KG1 (cell line): ENCODE data around the gene A3GALT2.
"Not testable (repeated sequence)": the region's sequence is repeated elsewhere in the genome, so short reads cannot be mapped to it uniquely, and the experiment has no call there.

Experiments used
- DNase-seq: peaks from one replicate; lab custom pipeline; 2025; lab: John Stamatoyannopoulos, UW

Gene A3GALT2

DNA sequence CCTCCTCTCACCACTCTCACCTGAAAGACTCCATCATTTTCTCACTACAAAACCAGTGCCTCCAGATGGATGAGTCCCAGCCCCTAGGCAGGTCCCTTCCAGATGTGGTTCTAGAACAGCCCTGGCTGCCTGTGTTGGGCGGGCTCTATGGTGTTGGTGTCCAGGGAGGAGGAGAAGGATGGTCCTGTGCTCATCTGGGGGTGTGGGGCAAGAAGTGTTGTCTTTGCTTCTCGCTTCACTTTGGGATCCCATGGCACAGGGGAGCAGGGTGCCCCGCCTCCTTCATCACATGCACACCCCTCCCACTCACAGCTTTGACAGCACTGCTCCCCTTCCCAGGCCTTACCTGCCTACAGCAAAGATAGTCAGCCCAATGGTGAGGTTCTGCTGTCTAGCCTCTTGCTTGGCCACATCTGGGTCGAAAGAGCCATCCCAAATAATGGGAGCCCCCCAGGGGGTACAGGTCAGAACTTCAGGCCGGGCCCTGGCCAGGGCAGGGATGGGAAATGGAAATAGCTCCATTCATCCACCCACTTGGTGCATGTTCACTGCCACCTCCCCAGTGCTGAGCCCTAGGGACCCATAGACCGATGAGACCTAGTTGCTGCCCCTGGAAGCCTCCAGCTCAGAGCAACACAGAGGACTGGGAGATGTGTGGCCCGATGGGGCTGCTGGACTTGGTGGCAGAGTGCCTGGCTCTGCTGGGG lies 9.0 kb downstream of the A3GALT2 start:
- DNase-seq, result no peak

DNA sequence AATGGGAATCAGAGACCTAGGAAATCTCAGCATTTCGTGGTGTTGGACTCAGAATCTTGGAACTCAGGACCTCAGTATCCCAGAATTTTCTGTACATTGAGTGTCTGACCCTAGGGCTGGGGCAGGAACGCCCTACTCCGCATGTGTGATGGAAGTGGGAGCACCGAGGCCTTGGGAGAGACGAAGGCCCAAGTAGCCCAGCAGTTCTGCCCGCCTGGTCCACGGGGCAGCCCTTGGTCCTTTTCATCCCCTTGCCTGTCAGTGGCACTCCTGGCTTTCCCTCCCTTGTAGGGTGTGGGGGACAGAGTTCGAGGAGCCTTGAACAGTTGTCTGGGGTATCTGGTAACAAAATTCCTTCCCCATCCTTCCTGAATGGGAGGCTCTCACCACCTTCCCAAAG lies 10.2 kb downstream of the A3GALT2 start:
- no peak for DNase-seq

DNA sequence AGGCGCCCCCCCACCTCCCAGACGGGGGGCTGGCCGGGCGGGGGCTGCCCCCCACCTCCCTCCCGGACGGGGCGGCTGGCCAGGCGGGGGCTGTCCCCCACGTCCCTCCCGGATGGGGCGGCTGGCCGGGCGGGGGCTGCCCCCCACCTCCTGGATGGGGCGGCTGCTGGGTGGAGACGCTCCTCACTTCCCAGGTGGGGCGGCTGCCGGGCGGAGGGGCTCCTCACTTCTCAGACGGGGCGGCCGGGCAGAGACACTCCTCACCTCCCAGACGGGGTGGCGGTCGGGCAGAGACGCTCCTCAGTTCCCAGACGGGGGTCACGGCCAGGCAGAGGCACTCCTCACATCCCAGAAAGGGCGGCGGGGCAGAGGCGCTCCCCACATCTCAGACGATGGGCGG lies 11.5 kb downstream of the A3GALT2 start:
- DNase-seq, result not testable (repeated sequence)

DNA sequence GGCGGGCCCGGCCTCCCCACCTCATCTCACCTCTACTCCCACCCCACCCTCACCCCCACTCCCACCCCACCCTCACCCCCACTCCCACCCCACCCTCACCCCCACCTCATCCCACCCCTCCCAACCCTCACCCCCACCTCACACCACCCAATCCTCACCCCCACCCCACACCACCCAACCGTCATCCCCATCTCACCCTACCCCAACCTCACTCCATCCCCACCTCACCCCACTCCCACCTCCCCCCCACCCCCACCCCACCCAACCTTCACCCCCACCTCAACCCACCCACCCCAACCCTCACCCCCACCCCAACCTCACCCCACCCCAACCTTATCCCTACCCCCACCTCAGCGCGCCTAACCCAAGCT lies 13.4 kb downstream of the A3GALT2 start:
- DNase-seq, result no peak

DNA sequence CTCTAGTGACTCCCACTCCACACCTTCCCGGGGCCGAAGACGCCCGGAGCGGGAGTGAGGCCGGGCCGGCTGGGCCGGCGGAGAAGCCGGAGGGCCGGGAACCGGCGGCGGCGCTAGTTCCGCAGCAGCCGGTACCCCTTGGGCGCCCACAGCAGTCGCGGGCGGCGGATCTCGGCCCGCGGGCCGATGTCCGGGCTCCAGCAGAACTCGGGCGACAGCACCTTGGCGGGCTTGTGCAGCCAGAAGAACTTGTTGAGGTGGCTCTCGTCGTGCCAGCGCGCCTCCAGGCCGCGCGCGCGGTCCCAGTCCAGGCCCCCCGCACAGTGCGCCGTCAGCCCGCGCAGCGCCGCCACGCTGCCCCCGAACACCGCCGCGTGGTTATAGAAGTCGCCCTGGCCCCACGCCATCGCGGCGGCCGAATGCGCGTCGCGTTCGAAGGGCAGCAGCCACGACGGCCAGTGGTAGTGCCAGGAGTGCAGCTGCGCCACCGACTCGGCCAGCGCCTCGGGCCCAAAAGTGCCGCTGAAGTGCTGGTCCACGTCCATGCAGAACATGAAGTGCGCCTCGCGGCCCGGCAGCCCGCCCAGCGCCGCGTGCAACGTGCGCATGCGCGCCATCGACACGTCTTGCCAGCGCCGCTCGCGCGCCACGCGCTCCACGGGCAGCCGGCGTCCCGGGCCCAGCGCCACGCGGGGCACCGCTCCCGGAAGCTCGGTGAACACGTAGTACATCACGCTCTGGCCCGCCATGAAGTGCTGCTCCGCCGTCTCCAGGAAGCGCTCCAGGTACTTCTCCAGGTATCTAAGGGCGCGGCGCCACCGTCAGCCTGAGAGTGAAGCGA lies 14.0 kb downstream of the A3GALT2 start:
- no peak for DNase-seq

DNA sequence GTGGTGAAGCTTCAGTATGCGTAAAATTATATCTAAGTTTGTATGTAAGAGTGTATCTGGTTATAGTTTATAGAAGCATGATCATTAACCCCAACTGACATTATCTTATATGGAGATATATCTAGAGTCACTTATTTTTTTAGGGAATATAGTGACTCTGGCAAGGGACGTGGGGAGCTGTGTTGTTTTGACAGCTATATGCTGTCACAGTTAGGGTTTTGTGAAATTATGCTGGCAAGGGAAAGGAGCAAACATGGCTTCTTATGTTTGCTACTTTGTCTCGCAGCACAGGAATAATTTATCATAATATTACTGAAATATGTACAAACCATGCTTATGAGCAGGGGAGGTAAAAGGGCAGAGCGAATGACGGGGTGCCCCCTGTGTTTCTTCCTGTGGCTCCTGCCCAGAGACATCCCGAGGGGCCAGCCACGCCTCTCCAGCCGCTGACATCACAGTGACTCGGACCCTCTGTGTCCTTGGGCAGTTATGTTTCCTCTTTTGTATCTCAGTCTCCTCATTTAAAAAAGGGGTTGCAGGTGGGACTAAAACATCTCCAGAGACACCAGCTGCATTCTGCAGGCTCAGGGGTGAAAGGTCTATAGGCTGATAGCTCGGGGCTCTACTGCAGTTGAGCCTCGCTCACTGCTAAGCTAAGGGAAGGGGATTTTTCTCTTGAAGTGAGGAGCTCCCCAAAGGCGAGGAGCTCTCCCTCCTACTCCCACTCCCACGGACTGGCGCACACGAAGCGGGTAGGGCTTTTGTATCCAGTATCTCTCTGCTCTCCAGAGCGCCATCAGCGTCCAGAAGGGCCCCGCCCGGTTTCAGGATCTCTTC lies 14.9 kb downstream of the A3GALT2 start:
- DNase-seq, result no peak

DNA sequence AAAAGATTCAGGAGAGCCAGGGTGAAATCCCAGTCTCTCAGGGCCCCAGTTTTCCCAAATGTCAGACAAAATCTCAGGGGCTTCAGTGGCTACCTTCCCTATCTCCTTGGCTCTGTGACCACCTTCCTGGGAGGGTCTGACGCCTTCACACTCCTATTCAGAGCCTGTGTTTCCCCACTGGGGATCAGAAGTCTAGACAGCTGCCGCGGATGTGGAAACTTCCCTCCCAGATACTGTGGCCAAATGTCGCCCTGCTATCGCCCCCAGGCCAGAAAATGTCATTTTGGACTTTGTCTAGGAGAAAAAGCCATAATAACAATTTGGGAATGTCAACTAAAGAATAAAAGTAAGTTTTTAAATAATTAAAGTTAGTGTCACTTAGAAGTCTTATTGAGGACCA lies 15.9 kb downstream of the A3GALT2 start:
- no peak for DNase-seq

DNA sequence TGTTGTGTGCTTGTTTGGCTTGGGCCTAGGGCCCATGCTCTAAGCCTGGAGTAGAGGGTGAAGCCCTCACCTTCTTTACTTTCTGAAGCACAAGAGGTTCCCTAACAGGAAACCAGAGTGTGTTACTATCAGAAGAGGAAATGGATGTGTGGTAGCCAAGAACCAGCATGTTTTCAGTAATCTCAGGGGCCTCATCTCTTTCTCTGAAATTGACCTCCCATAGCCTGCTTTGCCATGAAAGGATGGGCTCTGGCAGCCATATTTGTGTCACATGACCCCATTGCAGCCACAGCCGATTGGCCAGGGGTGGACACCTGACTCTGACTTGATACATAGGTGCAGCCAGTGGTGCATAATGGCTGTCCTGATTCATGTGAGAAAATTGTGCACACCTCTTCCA lies 18.6 kb downstream of the A3GALT2 start:
- DNase-seq, result no peak

DNA sequence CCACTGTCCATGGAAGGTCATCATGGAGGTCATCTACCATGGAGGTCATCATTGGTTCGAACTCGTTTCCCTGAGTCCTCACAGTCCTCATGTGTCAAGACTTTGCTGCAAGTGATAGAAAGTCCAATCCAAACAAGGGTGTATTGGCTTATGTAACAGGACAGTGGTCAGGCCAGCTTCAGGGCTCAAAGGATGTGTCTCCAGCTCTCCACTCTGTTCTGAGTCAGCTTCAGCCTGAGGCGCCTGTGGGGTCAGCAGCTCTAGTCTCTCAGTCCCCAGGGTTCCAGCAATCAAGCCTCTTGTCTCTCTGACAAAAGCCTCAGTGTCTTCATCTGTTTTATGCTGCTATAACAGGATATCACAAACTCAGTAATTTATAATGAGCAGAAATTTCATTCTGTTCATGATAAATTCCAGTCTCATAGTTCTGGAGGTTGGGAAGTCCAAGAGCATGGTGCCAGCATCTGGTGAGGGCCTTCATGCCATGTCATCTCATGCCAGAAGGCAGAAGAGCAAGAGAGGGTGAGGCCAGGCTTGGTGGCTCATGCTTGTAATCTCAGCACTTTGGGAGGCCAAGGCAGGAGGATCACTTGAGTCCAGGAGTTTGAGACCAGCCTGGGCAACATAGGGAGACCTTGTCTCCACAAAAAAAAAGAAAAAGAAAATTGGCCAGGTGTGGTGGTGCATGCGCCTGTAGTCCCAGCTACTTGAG lies 19.5 kb downstream of the A3GALT2 start:
- DNase-seq, result no peak

DNA sequence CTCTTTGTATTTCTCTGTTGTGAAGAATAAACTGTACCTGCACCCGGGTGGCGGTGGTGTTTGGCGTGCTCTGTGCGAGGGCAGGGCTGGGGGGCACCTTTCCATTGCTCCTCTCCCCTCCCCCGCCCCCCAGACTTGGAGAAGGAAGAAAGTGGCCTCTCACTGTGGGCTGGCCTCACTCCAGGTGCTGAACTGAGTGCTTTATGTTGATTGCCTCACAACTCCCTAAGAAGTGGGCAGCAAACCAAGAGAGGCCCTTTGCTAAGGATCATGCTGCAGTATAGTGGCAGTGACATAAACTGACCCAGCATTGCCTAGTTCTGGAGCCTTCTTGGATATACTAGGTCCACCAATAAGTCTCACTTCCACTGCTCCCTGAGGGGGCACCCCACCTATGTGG lies 20.2 kb downstream of the A3GALT2 start:
- DNase-seq, result no peak

DNA sequence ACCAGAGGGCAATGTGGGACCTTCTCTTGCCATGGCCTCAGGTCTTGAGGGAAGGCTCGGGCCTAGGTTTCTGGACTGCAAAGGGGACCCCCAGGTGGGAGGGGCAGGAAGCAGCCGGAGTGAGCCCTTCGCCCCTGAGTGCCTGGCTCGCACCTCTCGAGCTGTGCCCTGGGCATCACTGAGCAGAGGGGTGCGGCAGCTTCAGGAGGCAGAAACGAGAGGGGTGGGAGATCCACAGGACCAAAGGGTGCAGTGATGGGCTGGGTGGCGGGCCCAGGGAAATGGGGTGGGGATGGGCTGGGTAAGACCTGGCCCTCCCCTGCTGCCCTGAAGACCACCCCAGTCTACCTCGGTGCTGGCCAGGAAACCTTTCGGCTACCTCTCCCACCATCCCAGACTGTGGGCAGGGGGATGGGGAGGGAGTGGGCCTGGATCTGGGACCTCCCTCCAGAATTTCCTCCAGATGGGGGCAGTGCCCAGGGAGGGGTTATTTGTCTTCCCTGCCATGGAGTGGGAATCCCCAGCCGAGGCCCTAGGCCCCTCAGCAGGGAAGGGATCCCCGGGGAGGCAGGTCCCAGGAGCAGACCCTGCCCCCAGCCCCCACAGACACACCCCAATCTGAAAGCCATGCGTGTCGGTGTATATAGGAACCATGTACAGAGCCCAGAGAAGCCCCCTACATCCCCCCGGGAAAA lies 21.3 kb downstream of the A3GALT2 start:
- DNase-seq, result no peak

DNA sequence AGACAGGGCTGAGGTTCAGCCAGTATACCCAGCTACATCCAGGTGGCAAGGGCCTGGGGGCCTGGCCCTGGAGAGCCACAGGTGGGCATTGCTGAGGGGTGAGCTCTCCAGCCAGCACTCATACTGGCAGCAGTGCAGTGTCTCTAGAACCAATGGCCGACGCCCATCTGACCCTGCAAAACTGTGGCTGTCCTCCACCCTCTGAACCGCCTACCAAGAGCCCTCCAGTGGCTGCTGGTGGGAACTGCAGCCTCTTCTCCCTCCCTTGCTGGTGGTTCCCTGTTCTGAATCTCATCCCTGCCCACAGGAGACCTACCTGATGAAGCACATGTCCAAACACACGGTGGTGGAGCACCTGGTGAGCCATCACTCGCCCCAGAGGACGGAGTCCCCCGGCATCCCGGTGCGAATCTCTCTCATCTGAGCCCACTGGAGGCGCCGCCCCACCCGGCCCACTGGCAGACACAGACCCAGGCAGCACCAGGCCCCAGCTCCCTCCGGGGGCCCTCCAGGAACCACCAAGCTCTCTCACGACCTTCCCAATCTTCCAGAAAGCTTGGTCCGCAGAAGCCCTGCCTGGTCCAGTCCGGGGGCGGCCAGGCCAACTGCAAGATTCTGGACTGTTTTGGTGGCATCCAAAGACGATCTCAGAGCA lies 22.1 kb downstream of the A3GALT2 start:
- peak; percentile 31 for DNase-seq

DNA sequence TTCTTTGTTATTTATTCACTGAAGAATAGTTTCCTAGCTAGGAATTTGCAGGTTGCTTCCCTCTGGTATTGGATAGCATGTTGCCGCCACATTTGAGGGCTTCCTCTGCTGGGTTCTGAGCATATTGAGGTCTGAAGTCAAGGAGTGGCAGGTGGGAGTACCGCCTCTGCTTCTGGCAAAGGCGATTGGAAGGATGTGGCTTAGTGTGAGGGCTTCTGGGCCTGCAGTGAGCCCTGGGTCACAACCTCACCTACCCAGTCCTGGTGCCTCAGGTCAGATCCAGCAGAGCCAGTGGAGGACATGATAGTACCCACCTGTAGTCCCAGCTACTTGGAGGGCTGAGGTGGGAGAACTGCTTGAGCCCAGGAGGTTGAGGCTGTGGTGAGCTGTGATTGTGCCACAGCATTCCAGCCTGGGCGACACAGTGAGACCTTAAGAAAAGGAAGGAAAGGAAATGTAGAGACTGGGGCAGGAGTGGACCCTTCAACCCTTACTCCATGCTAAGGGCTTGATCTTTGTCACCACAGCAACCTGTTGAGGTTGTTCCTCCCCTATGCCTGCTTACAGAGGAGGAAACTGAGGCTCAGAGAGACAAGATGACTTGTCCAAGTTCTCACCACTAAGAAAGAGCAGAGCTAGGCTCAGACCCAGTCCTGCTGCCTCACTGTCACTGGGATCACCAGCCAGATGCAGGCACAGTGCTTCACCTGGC lies 22.8 kb downstream of the A3GALT2 start:
- DNase-seq, result no peak

DNA sequence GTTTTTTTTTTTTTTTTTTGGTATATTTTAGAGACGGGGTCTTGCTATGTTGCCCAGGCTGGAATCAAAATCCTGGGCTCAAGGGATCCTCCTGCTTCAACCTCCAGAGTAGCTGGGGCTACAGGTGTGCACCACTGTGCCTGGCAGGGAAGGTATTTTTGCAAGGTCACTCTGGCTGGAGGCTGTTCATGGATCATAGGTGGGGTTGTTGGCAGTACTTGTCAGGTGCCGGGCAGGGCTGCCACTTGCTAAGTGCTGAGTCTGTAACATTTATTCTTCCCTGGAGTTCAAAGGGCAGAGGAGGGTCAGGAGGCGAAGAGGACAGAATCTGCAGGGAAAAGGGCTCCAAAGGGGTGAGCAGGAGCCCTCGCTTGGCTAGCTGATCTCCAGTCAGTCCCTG lies 24.1 kb downstream of the A3GALT2 start:
- no peak for DNase-seq

DNA sequence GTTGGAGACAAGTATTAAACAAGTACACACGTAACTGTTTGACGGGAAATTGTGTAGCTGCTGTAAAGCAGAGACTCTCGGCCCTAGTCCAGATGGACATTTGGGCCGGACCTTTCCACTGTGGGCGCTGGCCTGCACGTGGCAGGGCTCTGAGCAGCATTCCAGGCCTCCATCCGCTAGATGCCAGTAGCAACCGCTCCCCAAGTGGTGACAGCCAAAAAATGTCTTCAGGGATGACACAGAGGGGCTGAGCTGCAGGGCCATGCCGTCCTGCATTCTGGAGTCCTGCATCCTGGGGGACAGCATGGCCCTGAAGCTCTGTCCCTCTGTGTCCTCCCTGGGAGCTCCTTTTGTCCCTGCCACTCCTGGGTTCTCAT lies 24.8 kb downstream of the A3GALT2 start:
- DNase-seq, result no peak

DNA sequence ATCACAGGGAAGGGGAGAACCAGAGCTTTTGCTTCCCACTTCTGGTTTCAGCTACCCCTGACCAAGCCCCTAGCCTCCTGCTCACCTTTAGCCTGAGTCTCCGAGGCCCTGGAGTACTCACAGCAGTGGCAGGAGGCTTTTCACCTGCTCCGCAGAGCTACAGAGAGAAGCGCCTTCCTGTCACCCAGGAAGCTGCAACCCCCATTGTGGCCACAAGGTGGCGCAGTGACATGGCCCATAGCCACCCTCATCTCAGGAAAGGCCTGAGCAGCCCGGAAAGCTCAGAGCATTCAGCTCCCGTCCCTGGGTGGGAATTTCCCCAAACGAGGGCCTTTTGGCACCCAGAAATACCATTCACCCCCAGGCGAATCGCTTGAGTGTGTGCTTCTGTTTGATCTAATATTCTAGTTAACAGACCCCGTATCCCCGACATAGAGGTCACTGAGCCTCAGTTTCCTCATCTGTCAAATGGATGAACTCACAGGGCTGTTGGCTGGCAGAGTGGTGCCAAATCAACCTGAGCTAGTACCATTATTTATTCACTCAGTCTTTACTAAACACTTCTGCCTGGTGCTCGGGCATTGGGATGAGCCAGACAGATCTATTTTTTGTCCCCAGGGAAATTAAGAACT lies 25.3 kb downstream of the A3GALT2 start:
- peak; percentile 22 for DNase-seq

DNA sequence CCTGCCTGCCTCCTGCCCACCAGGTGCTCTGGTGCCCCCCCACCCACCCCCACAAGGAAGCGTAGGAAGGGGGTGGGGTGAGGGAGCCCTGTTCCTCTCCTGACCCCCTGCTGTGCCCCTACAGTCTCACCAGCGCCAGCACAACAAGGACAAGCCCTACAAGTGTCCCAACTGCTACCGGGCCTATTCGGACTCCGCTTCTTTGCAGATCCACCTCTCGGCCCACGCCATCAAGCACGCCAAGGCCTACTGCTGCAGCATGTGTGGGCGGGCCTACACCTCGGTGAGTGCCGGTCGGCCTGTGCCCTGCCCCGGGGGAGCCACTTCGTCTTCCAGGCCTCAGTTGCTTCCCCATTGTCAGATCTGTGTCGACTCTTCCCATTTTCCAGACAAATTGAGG lies 25.9 kb downstream of the A3GALT2 start:
- DNase-seq, result no peak

DNA sequence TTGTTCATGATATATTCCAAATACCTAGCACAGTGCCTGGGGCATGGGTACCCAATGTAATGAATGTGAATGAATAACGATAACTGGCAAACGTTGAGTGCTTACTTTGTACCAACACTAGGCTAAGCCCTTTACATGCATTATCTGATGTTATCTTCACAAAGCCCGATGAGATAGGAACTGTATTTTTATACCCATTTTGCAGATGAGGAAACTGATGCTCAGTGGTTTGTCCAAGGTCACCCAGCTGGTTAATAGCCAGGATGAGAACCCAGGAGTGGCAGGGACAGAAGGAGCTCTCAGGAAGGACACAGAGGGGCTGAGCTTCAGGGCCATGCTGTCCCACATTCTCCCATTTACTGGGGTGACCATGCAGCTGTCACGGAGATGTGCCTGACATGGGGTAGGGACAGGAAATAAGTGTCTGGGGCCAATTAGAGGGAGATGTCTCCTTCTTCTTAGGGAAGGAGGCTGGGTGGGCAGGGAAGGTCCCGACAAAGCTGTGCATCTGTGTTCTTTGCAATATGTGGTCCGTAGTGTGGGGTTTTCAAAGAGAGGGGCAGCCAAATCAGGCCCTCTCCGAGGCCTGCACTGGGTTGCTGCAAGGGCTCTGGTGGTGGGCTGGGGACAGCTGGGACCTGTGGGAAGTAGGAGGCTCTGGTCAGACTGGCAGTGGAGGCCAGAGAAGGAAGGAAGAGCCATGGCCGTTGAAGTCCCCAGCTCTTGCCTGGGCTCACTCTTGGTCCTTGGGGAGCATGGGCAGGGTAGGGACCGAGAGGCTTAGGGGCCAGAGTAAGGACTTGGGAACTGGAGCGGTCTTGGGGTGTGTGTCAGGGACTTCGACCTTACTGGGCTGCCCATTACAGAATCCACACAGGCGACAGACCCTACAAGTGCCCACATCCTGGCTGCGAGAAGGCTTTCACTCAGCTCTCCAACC lies 26.6 kb downstream of the A3GALT2 start:
- DNase-seq, result no peak
